ENCODE data around the gene ARL3.

DNA sequence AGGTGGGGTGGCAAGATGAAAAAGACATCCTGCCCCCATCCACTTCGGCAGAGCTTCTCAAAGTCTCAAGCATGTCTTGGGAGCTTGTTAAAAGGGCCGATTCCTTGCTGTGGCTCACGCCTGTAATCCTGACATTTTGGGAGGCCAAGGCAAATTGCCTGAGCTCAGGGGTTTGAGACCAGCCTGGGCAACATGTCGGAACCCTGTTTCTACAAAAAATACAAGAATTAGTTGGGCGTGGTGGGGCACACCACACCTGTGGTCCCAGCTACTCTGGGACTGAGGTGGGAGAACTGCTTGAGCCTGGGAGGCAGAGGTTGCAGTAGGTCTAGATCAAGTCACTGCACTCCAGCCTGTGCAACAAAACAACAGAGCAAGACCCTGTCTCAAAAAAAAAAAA lies 55.4 kb downstream of the ARL3 start:
- TF ChIP-seq POLR2A (IDR thresholded peaks at IDR 0.05; ENCODE audit: low read length), result no peak
- TF ChIP-seq GATA1 (IDR thresholded peaks at IDR 0.05; ENCODE audit: low read depth, low read length), result no peak

All from erythroblast (primary cell).